ENCODE measurements around the gene CYP4F11.
"Not testable (repeated sequence)": the region's sequence is repeated elsewhere in the genome, so short reads cannot be mapped to it uniquely, and the experiment has no call there.

Gene CYP4F11

GRCh38 chr19:15922021-15922420 lies 12.3 kb downstream of the CYP4F11 start:
- no peak for DNase-seq (ENCODE audit: low read depth in 2 of 2)

- no peak for DNase-seq (ENCODE audit: low read depth in 2 of 2)
Observed at GRCh38 chr19:15919243-15919642, 15.1 kb downstream of the CYP4F11 start.

GRCh38 chr19:15915109-15915508 lies 19.2 kb downstream of the CYP4F11 start:
- DNase-seq (ENCODE audit: low read depth in 2 of 2): no peak

GRCh38 chr19:15913830-15914229 lies 20.5 kb downstream of the CYP4F11 start:
- no peak for DNase-seq (ENCODE audit: low read depth in 2 of 2)

- no peak for DNase-seq (ENCODE audit: low read depth in 2 of 2)
Observed at GRCh38 chr19:15913384-15913783, 20.9 kb downstream of the CYP4F11 start.

GRCh38 chr19:15911599-15912235 lies 22.6 kb downstream of the CYP4F11 start:
- DNase-seq (ENCODE audit: low read depth in 2 of 2): no peak

GRCh38 chr19:15905026-15905425 lies 29.3 kb downstream of the CYP4F11 start:
- no peak for DNase-seq (ENCODE audit: low read depth in 2 of 2)

GRCh38 chr19:15902898-15903297 lies 31.4 kb downstream of the CYP4F11 start:
- not testable (repeated sequence) for DNase-seq (ENCODE audit: low read depth in 2 of 2)

GRCh38 chr19:15902254-15902653 lies 32.1 kb downstream of the CYP4F11 start:
- DNase-seq (ENCODE audit: low read depth in 2 of 2): no peak

GRCh38 chr19:15900504-15900903 lies 33.8 kb downstream of the CYP4F11 start:
- DNase-seq (ENCODE audit: low read depth in 2 of 2): no peak

GRCh38 chr19:15900032-15900431 lies 34.3 kb downstream of the CYP4F11 start:
- not testable (repeated sequence) for DNase-seq (ENCODE audit: low read depth in 2 of 2)

GRCh38 chr19:15899561-15899960 lies 34.8 kb downstream of the CYP4F11 start:
- DNase-seq (ENCODE audit: low read depth in 2 of 2): not testable (repeated sequence)

GRCh38 chr19:15897738-15898276 lies 36.5 kb downstream of the CYP4F11 start, which contains the start of gene CYP4F2:
TSS of gene CYP4F2 (minus strand) at chr19:15898074. CDS start at chr19:15897611, 463 bp downstream.
- no peak for DNase-seq (ENCODE audit: low read depth in 2 of 2)

- no peak for DNase-seq (ENCODE audit: low read depth in 2 of 2)
Observed at GRCh38 chr19:15897026-15897737, 37.1 kb downstream of the CYP4F11 start.

GRCh38 chr19:15895876-15896430 lies 38.4 kb downstream of the CYP4F11 start:
- DNase-seq (ENCODE audit: low read depth in 2 of 2): no peak

GRCh38 chr19:15894359-15894758 lies 40.0 kb downstream of the CYP4F11 start:
- DNase-seq (ENCODE audit: low read depth in 2 of 2): no peak

GRCh38 chr19:15893477-15893876 lies 40.9 kb downstream of the CYP4F11 start:
- no peak for DNase-seq (ENCODE audit: low read depth in 2 of 2)

- DNase-seq (ENCODE audit: low read depth in 2 of 2): no peak
Observed at GRCh38 chr19:15892012-15892411, 42.3 kb downstream of the CYP4F11 start.

GRCh38 chr19:15891434-15891833 lies 42.9 kb downstream of the CYP4F11 start:
- DNase-seq (ENCODE audit: low read depth in 2 of 2): no peak

- DNase-seq (ENCODE audit: low read depth in 2 of 2): not testable (repeated sequence)
Observed at GRCh38 chr19:15889339-15889738, 45.0 kb downstream of the CYP4F11 start.

- no peak for DNase-seq (ENCODE audit: low read depth in 2 of 2)
Observed at GRCh38 chr19:15885919-15886318, 48.4 kb downstream of the CYP4F11 start.

- no peak for DNase-seq (ENCODE audit: low read depth in 2 of 2)
Observed at GRCh38 chr19:15885167-15885566, 49.2 kb downstream of the CYP4F11 start.

- DNase-seq (ENCODE audit: low read depth in 2 of 2): not testable (repeated sequence)
Observed at GRCh38 chr19:15883329-15883728, 51.0 kb downstream of the CYP4F11 start.

Data from stimulated activated CD8-positive, alpha-beta memory T cell treated with anti-CD3 and anti-CD28 coated beads, Interleukin-7, amount 100 ng/mL, for 1 hour (primary cell).